Right lobe of liver (tissue), 6 donors: ENCODE data around the gene DCTD. TPM values are rescaled to one million over a fixed set of nuclear protein-coding genes. Genes with fewer than 3 reads are reported as not detected.

ENCODE experiments used
- ATAC-seq, 4 donors: fragments of 200-7000 bp; cut with Tn5 transposase; one replicate each; pipeline ENCODE4 v1.9.1; 2020; ENCODE audit warnings: mild to moderate bottlenecking in 4 of 4, moderate library complexity in 4 of 4
- DNase-seq, 3 donors: peaks; one replicate each; pipeline ENCODE4 v3.0.0-alpha.2; 2020
- H3K27ac ChIP-seq, 3 donors: fragments of 200-600 bp; one replicate each; pipeline ENCODE4 v1.8.0; 2022
- H3K27me3 ChIP-seq, 2 donors: fragments of 200-600 bp; one replicate each; pipeline ENCODE4 v1.8.0; 2022
- H3K36me3 ChIP-seq, 4 donors: fragments of 200-600 bp; sonication (generic) in 1 of 4; one replicate each; pipeline versions ENCODE4 v1.5.1 to v1.8.0; 2017 to 2022; ENCODE audit warnings: control low read depth in 1 of 4
- H3K4me1 ChIP-seq, 4 donors: fragments of 200-600 bp; sonication (generic) in 1 of 4; one replicate each; pipeline versions ENCODE4 v1.5.1 to v1.8.0; 2017 to 2022; ENCODE audit warnings: control low read depth in 1 of 4
- H3K4me3 ChIP-seq, 3 donors: fragments of 200-600 bp; one replicate each; pipeline ENCODE4 v1.8.0; 2022
- H3K9me3 ChIP-seq, 4 donors: fragments of 200-600 bp; sonication (generic) in 1 of 4; one replicate each; pipeline versions ENCODE4 v1.5.1 to v1.8.0; 2017 to 2022; ENCODE audit warnings: control low read depth in 1 of 4
- POLR2A ChIP-seq: fragments of 450-650 bp; IDR thresholded peaks from one replicate; pipeline ENCODE4 v1.6.1; 2017; ENCODE audit warnings: antibody characterized with exemption, mild to moderate bottlenecking
- WGBS: methylation state at CpG from one replicate; pipeline ENCODE4 v1.1.6; 2018; ENCODE audit warnings: low coverage, low lambda C conversion rate; ENCODE audit not compliant: insufficient coverage; ENCODE audit errors: missing lambda C conversion rate; 5-methylcytosine and 5-hydroxymethylcytosine counted together
- intact Hi-C, 2 donors: fragments of 100-400 bp; cut with DNase I; formaldehyde crosslinking; loops; one replicate each; pipeline versions ENCODE4 v1.11.2 to v1.14.1; 2022
- total RNA-seq, 6 experiments: library from RNA; depleted of rRNA in 2 of 6; stranded (reverse); fragments of >200 nt in 2 of 6; fragmentation: NEBNext Ultra II Directional in 3 of 6; extraction: Animal tissue kit (Norgen Biotek cat#: 25700) in 3 of 6; gene quantifications; one replicate each; pipeline versions ENCODE4 v1.1.0 to v1.2.4, GENCODE V29; 2016 to 2023
- TF ChIP-seq, protein P1 (sequence below), 4 donors: fragments of 200-600 bp in 3 of 4; fragments of 450-650 bp in 1 of 4; IDR thresholded peaks; one replicate each; pipeline versions ENCODE4 v1.5.1 to v1.8.0; 2016 to 2022; ENCODE audit warnings: antibody characterized with exemption in 4 of 4, mild to moderate bottlenecking in 2 of 4
- donor health status: DM: no; HTN: yes; CAD: no.
- donor health status: DM: no; HTN: no; CAD: no.
- donor health status: DM: no; HTN: no; CAD: no.
- donor health status: DM: no; HTN: yes; CAD: no.
- donor health status: DM: no; HTN: yes; CAD: no.

DCTD gene
- total RNA-seq, 6 experiments from 2014 or later, result 45.7 to 61.3 (median 51.2) TPM

DNA sequence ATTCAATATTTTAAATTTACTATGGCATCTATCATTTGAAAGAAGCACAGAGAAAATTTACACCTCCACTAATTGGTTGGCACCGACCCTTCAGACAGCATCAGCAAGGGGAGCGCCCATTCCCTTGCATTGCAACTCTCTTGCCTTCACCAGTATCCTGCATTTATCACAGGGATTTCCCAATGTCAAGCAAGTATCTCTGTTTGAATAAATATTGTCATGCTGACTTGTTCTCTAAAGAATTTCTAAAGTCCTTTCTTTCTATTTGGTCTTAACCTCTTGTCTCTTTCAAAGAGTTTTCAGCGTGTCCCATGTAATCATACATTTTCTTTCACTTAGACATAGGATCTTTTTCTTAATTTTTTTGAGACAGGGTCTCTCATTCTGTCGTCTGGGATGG is 10.4 kb downstream of the DCTD start:
- H3K27ac ChIP-seq, result no peak overlapping the region
- peaks cover 0 to 41% (median 10%) of the 10 kb centered on the region in 4 donors for H3K4me1 ChIP-seq
- peaks cover 0 to 17% (median 4%) of the 10 kb centered on the region in 4 donors for H3K36me3 ChIP-seq
- no peak for TF ChIP-seq POLR2A
- TF ChIP-seq, protein P1, sequence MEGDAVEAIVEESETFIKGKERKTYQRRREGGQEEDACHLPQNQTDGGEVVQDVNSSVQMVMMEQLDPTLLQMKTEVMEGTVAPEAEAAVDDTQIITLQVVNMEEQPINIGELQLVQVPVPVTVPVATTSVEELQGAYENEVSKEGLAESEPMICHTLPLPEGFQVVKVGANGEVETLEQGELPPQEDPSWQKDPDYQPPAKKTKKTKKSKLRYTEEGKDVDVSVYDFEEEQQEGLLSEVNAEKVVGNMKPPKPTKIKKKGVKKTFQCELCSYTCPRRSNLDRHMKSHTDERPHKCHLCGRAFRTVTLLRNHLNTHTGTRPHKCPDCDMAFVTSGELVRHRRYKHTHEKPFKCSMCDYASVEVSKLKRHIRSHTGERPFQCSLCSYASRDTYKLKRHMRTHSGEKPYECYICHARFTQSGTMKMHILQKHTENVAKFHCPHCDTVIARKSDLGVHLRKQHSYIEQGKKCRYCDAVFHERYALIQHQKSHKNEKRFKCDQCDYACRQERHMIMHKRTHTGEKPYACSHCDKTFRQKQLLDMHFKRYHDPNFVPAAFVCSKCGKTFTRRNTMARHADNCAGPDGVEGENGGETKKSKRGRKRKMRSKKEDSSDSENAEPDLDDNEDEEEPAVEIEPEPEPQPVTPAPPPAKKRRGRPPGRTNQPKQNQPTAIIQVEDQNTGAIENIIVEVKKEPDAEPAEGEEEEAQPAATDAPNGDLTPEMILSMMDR (IDR thresholded peaks at IDR 0.05), result no peak
- H3K4me3 ChIP-seq, result no peak overlapping the region
- no peak for DNase-seq
- peak in 1 of 4 donors; percentile 67 for ATAC-seq
- intact Hi-C loops, result no loop called here
- H3K9me3 ChIP-seq, result no peaks in the 10 kb centered on the region
- H3K27me3 ChIP-seq, result no peaks in the 10 kb centered on the region
- 75% methylated on average over 4 of the region's 4 CpGs for WGBS

DNA sequence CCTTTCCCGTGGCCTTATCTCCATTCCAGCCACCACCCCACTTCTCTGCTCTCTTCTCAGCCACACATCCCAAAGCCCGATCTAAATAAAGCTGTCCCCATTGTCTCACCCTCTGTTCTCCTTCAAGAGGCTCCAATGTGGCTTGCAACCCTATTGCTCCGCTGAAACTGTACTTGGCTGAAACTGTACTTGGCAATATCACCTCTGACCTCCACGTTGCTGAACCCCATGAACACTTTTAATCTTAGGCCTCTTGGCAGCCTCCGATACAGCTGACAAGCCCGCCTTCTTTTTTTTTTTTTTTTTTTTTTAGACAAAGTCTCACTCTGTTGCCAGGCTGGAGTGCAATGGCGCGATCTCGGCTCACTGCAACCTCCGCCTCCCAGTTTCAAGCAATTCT is 12.1 kb downstream of the DCTD start:
- Histone ChIP-seq H3K27me3 (no peaks in the 10 kb centered on the region), H3K9me3 (no peaks in the 10 kb centered on the region), H3K36me3 (peaks cover 0 to 11% (median 0%) of the 10 kb centered on the region in 4 donors), H3K27ac (peak overlapping the region in 1 of 3 donors; percentile 16), H3K4me3 (no peak overlapping the region), H3K4me1 (peaks cover 0 to 50% (median 16%) of the 10 kb centered on the region in 4 donors)
- peak in 2 of 4 donors; percentile 37 to 48 for ATAC-seq
- intact Hi-C loops, result no loop called here
- no peak for TF ChIP-seq POLR2A
- TF ChIP-seq, protein P1 (IDR thresholded peaks at IDR 0.05), result no peak
- no peak for DNase-seq
- WGBS, result 77% methylated on average over 10 of the region's 10 CpGs

DNA sequence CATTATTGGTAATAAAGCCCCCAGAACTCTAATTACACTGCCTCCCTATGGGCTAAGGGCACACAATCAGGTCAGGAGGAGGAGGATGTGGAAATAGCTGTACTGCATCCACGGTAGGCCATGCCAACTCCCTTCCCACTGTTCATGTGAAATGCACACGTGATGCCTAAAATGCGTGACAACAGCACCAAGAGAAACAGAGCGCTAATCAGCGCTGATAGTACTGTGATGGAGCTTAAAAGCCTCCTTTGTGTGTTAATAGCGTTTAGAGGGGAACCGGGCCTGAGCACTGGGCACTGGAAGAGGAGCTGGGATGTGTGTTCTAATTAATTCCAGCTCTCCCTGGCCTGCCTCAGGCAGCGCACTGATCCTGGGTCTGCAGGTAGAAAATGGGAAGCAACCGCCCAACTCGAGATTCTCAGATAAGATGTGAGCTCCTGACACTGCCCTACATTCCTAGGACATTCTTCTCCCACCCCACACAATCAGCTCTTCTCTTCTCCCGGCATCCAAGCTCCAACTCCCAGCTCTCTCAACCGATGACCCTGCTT is 12.9 kb downstream of the DCTD start:
- no peak for DNase-seq
- intact Hi-C loops, result no loop called here
- H3K4me3 ChIP-seq, result no peak overlapping the region
- peaks cover 0 to 11% (median 0%) of the 10 kb centered on the region in 4 donors for H3K36me3 ChIP-seq
- WGBS, result 29% methylated on average over 4 of the region's 12 CpGs
- ATAC-seq, result peak in 3 of 4 donors; percentile 10 to 32 (median 24)
- H3K4me1 ChIP-seq, result peaks cover 0 to 54% (median 17%) of the 10 kb centered on the region in 4 donors
- no peak for TF ChIP-seq POLR2A
- TF ChIP-seq, protein P1 (IDR thresholded peaks at IDR 0.05), result no peak
- peak overlapping the region in 1 of 3 donors; percentile 62 for H3K27ac ChIP-seq
- no peaks in the 10 kb centered on the region for H3K9me3 ChIP-seq
- no peaks in the 10 kb centered on the region for H3K27me3 ChIP-seq

DNA sequence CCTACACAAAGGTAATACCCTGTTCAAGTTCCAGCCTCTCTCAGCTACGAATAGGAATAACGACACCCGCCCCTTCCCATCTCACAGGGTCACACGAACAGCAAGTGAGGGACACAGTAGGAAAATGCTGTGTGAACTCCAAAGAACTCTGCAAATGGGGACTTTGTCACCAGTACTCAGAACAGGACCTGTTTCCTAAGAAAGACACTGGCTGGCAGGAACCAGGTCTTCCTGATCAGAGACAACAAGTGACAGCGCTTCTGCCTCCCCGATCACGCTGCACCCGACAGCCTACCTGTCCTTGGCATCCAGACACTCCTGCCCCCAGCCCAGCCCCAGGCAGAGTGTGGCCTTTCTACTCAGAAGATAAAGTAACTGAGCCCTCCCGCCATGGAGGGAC is 14.2 kb downstream of the DCTD start:
- H3K27me3 ChIP-seq, result no peaks in the 10 kb centered on the region
- TF ChIP-seq, protein P1 (IDR thresholded peaks at IDR 0.05), result no peak
- no peak for TF ChIP-seq POLR2A
- H3K9me3 ChIP-seq, result no peaks in the 10 kb centered on the region
- intact Hi-C loops, result no loop called here
- ATAC-seq (peak; percentile 28 to 71 (median 58)), DNase-seq (peak in 1 of 3 donors; percentile 64)
- no peak overlapping the region for H3K4me3 ChIP-seq
- H3K36me3 ChIP-seq, result peaks cover 0 to 10% (median 0%) of the 10 kb centered on the region in 4 donors
- peaks cover 0 to 64% (median 25%) of the 10 kb centered on the region in 4 donors for H3K4me1 ChIP-seq
- WGBS, result 53% methylated on average over 5 of the region's 9 CpGs
- H3K27ac ChIP-seq, result peak overlapping the region in 1 of 3 donors; percentile 62
